Right hindlimb (tissue), 1 donor: ENCODE measurements around the gene B4GALT2.
A peak's percentile ranks its signal among the peaks of the same experiment; 100 is the strongest.

Experiments used
- DNase-seq: peaks from one replicate; pipeline ENCODE4 v3.0.0-alpha.2; 2018

The B4GALT2 gene

GRCh38 chr1:43969746-43970466, 9.1 kb upstream of the B4GALT2 start, which contains the start of gene DPH2:
TSS of gene DPH2 (plus strand) at chr1:43970010. CDS start at chr1:43970176, 166 bp downstream.
- peak; percentile 98 for DNase-seq

- DNase-seq = no peak
These were observed 8.5 kb upstream of the B4GALT2 start for GRCh38 chr1:43970502-43970901.

DNA sequence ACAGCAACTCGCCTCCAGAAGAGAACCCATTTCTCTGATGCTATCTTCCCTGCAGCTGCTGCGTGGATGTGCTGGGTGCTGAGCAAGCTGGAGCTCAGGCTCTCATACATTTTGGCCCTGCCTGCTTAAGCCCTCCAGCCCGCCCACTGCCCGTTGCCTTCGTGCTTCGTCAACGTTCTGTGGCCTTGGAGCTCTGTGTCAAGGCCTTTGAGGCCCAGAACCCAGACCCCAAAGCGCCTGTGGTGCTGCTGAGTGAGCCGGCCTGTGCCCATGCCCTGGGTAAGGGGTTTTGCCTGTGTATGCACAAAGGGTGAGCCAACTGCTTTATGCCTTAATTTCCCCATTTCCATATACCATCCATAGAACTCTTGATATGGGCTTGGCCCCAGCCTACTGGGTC, 8.1 kb upstream of the B4GALT2 start:
- DNase-seq = no peak

DNA sequence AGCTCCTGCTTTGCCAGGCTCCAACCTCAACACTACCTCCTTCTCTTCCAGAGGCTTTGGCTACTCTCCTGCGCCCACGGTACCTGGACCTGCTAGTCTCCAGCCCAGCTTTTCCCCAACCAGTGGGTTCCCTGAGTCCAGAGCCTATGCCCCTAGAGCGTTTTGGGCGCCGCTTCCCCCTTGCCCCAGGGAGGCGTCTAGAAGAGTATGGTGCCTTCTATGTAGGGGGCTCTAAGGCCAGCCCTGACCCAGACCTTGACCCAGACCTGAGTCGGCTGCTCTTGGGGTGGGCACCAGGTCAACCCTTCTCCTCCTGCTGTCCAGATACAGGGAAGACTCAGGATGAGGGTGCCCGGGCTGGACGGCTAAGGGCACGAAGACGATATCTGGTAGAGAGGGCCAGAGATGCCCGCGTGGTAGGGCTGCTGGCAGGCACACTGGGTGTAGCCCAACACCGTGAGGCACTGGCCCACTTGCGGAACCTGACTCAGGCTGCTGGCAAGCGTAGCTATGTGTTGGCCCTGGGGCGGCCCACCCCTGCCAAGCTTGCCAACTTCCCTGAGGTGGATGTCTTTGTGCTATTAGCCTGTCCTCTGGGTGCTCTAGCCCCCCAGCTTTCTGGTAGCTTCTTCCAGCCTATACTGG, 7.6 kb upstream of the B4GALT2 start:
- DNase-seq = no peak

DNA sequence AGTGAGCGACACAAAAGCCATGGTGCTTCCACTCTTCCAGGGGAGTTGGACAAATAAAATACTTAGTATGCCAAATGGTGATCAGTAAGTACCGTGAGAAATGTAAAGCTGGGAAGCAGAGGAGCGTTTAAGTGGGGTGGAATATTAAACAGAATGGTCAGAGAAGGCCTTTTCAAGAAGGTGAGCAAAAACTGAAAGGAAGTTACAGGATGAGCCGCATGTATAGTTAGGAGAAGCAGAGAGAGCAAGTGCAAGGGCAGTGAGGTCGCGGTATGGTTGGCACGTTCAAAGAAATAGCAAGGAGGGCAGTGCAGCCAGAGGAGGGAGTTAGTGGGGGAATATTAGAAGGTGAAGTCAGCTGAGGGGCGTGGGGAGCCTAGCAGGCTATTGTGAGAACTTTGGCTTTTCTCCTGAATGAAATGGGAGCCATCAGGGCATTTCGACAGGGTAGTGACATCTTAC, 5.0 kb upstream of the B4GALT2 start:
- DNase-seq = no peak

DNA sequence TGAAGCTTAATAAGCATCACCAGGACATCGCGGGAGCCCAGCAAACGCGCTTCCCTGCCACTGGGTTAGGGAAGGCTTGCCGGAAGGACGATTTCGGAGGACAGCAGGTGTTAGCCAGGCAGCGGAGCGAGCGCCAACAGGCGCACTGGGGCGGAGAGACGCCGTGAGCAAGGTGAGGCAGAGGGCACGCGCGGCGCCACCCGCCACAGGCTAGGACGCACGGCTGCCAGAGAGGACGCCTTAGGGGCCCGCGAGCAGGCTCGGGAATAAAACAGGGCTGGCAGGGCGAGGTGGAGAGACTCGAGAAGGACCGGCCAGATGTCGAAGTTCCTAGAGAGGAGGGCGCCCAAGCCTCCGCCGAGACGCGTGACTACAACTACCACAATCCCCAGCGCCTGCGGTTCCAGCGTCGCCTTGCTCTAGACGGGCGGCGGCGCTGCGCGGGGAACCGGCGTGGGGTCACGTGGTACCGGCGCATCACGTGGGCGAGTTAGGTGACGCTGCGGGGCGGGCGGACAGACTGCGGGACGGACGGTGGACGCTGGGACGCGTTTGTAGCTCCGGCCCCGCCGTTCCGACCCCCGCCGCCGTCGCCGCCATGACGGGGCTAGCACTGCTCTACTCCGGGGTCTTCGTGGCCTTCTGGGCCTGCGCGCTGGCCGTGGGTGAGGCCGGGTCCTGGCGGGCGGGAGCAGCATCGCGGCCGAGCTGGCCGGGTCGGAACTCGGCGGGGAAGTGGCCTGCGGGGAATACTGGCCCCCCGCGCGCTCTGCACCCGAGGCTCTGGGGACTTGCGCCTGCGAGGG, 4.4 kb upstream of the B4GALT2 start, which contains the start of gene ATP6V0B:
ATP6V0B (plus strand) TSS at position 518 of the 806 bp plus-strand sequence; CDS start at position 599, 81 bp downstream.
- peak; percentile 96 for DNase-seq

DNA sequence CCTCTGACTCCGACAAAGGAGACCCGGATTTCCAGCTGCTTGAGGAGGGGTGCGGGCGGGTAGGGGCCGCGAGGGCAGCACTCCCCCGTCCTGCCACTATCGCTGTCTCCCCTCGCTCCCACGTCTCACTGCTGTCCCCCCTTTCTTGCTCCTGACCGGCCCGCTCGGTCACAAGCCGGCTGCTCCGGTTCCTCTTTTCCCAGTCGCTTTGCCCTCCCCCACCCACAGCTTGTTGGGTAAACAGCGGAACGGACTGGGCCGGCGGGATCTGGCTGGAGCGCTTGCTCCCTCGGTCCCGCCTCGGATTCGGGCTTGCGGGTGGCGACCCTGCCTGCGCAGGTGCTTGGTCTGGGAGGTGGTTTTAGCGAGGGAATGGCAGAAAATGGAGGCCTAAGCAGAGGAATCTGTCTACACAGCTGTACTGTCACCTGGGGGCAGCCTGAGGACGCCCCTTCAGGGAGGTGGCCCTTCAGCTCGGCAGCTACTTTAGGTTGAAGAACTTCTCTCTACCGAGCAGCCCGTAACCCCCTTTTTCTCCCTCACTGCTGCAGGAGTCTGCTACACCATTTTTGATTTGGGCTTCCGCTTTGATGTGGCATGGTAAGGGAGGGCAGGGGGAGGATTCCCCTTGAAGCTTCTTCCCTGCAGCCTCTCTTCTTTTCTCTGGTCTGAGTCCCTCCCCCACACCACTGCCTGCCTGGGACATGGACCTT, 3.6 kb upstream of the B4GALT2 start:
- DNase-seq = no peak

DNA sequence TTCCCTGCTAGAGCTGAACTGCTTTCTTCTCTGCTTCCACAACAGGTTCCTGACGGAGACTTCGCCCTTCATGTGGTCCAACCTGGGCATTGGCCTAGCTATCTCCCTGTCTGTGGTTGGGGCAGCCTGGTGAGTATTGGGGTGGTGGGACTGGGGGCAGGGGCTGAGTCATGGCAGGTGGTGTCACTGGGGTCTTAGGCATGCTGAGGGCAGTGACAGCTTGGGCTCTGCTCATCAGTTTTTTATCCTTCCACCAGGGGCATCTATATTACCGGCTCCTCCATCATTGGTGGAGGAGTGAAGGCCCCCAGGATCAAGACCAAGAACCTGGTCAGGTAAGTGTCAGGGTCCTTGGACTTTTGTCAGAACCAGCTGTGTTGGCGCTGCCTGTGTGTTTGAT, 3.0 kb upstream of the B4GALT2 start:
- no peak for DNase-seq

DNA sequence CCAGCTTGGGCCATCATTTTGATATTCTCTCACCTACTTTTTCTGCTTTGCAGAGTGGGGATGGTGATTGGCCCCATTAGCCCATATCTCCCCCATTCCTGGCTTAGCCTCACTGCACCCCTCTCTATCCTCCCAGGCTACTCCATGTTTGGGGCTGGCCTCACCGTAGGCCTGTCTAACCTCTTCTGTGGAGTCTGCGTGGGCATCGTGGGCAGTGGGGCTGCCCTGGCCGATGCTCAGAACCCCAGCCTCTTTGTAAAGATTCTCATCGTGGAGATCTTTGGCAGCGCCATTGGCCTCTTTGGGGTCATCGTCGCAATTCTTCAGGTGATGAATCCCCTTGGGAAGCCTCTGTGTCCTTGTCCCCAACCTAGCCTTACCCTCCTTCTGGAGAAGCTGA, 2.1 kb upstream of the B4GALT2 start:
- DNase-seq = no peak

- no peak for DNase-seq
These were observed 1.4 kb upstream of the B4GALT2 start for GRCh38 chr1:43977376-43978263.

- DNase-seq = no peak
These were observed 803 bp upstream of the B4GALT2 start for GRCh38 chr1:43978264-43978550.

DNA sequence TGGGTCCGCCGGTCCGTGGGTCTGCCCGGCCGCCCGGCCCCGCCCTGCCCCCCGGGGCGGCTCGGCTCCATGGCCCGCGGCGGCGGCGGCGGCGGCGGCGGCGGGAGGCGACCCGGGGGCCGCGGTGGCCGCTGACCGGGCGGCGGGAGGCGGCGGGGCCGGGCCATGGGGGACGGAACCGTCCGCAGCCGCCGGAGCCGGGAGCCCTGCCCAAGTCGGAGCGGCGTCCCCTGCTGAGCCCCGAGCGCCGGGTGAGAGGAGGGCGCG, 184 bp downstream of the B4GALT2 start:
- DNase-seq = no peak

- DNase-seq = peak; percentile 80
These were observed 681 bp downstream of the B4GALT2 start for GRCh38 chr1:43979528-43980254.

DNA sequence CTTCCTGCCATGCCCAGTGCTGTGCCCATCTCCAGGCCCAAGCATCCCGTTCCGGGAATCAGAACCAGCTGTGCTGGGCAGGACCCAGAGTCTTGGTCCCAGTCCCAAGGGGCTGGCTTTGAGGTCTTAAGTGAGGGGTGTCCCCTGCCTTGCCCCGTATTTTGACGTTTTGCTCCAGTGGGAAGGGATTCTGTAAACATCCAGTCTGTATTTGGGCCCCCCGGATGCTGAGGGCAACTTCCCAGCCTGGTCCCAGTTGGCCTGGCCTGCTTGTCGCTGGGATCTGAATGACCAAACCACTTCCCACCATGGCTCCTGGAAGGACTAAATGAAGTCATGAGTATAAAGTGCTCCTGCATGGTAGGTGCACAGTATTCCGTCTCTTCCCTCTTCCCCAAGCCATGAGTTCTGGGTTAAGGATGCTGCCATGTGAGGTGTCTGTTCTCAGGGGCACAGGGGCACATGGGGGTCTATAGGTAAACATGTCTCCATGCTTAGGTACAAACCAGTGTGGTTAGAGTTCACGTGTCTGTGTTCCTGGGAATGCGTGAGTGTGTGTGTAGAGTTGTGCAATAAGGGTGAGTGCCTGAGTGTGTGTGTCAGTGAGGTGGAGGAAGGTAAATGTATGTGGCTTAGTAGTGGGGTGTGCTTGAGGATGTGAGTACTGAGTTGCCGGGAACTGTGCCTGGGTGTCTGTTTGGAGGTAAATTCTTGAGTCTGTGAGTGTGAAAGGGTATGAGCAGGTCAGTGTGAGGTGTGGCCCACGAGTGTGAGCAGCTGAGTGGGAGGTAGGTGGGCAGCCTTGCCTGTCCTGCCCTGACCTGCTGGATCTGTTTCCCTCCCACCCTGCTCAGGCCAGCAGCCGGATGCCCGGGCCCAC, 1.5 kb downstream of the B4GALT2 start:
- no peak for DNase-seq

- no peak for DNase-seq
These were observed 2.1 kb downstream of the B4GALT2 start for GRCh38 chr1:43981135-43981491.

DNA sequence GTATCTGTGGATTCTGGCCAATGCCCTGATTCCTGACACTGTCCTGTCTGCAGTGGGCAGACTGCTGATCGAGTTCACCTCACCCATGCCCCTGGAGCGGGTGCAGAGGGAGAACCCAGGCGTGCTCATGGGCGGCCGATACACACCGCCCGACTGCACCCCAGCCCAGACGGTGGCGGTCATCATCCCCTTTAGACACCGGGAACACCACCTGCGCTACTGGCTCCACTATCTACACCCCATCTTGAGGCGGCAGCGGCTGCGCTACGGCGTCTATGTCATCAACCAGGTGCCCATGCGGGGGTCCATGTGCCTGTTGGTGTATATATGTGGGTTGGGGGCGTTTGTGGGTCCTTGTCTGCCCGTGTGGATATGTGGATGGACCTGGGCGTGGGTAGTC, 2.6 kb downstream of the B4GALT2 start:
- DNase-seq = no peak

- no peak for DNase-seq
These were observed 3.2 kb downstream of the B4GALT2 start for GRCh38 chr1:43982241-43982640.

DNA sequence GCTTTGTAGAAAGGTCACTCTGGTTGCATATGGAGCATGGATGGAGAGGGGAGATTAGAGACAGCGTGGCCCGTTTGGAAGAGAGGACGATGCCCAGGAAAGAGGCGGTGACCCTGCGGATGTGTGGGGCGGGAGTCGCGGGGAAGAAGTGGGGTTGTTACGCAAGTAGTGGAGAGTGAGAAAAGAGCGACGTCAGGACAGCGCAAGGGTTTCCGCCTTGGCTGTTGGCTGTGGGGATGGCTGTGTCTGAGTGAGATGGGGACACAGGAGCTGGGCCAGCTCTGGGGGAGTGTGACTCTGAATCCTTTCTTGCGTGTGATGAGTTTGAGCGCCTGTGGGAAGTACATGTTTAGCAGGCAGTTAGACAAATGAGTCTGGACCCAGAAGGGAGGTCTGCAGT, 3.8 kb downstream of the B4GALT2 start:
- no peak for DNase-seq

DNA sequence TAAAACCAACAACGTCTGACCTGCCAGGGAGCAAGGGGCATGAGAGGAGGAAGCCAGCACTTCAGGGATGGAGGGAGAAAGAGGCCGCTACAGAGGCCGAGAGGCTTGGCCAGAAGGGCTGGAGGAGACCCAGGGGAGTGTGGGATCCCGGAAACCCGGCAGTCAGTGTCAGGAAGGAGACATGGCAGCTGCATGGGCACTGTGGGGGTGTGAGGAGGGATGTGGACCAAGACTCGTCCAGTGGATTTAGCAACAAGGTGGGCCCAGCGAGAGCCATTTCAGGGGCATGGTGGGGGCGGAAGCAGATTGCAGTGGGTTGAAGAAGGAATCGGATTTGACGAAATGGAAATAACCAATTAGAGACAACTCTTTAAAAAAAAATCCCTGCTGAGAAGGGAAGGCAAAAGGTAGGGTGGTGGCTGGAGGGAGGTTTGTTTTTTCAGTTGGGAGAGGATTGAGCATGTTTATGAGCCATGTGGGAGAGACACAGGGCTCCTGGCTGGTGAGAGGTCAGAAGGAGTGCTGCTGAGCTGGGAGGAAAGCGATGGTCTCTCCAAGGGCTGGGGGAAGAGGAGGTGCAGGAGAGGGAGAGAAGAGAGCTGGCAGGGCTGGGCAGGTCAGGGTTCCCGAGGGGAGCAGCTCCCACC, 4.4 kb downstream of the B4GALT2 start:
- no peak for DNase-seq

DNA sequence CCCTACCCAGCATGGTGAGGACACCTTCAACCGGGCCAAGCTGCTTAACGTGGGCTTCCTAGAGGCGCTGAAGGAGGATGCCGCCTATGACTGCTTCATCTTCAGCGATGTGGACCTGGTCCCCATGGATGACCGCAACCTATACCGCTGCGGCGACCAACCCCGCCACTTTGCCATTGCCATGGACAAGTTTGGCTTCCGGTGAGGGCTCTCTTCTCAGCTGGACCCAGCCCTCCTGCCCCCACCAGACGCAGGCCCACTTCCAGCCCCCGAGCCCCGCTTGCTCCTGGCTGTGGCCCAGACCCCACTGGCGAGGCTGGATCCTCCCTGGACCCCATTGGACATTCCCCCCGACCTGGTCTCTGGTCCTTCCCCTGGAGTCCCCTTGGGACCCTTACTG, 5.8 kb downstream of the B4GALT2 start:
- DNase-seq = no peak
